HG03571 (cell line): Measurements from ENCODE around the gene ADGRE2.
A peak's percentile ranks its signal among the peaks of the same experiment; 100 is the strongest.

ENCODE experiments used
- ATAC-seq: cut with Tn5 transposase; IDR thresholded peaks from one replicate; pipeline ENCODE4 v1.9.1; 2021; ENCODE audit not compliant: unreplicated experiment

ADGRE2 gene

GRCh38 chr19:14748601-14749000, 29.8 kb downstream of the ADGRE2 start:
- ATAC-seq, result no peak

GRCh38 chr19:14746886-14747285, 31.5 kb downstream of the ADGRE2 start:
- ATAC-seq, result no peak

GRCh38 chr19:14735915-14736314, 42.4 kb downstream of the ADGRE2 start:
- ATAC-seq, result no peak

GRCh38 chr19:14733574-14733973, 44.8 kb downstream of the ADGRE2 start:
- no peak for ATAC-seq

GRCh38 chr19:14732510-14732909, 45.9 kb downstream of the ADGRE2 start:
- no peak for ATAC-seq

- ATAC-seq, result no peak
Observed at GRCh38 chr19:14731200-14731599, 47.2 kb downstream of the ADGRE2 start.

- no peak for ATAC-seq
Observed at GRCh38 chr19:14728595-14728994, 49.8 kb downstream of the ADGRE2 start.

GRCh38 chr19:14722127-14722526, 56.2 kb downstream of the ADGRE2 start:
- ATAC-seq, result no peak

GRCh38 chr19:14719162-14719561, 59.2 kb downstream of the ADGRE2 start:
- no peak for ATAC-seq

GRCh38 chr19:14718522-14719116, 59.7 kb downstream of the ADGRE2 start:
- ATAC-seq, result no peak

GRCh38 chr19:14715841-14716240, 62.5 kb downstream of the ADGRE2 start:
- ATAC-seq, result no peak

- ATAC-seq, result no peak
Observed at GRCh38 chr19:14704450-14704849, 73.9 kb downstream of the ADGRE2 start.

- no peak for ATAC-seq
Observed at GRCh38 chr19:14703833-14704232, 74.5 kb downstream of the ADGRE2 start.

- ATAC-seq, result no peak
Observed at GRCh38 chr19:14700711-14701375, 77.5 kb downstream of the ADGRE2 start.

- no peak for ATAC-seq
Observed at GRCh38 chr19:14699641-14700040, 78.7 kb downstream of the ADGRE2 start.

- ATAC-seq, result no peak
Observed at GRCh38 chr19:14695471-14695870, 82.9 kb downstream of the ADGRE2 start.

- ATAC-seq, result no peak
Observed at GRCh38 chr19:14694641-14695266, 83.6 kb downstream of the ADGRE2 start.

GRCh38 chr19:14689598-14690503, 88.5 kb downstream of the ADGRE2 start, which contains the start of gene ZNF333:
TSS of gene ZNF333 (plus strand) at chr19:14690048. CDS start at chr19:14693492, 3,444 bp downstream.
- ATAC-seq, result peak; percentile 79

- no peak for ATAC-seq
Observed at GRCh38 chr19:14686411-14686810, 91.9 kb downstream of the ADGRE2 start.

- ATAC-seq, result no peak
Observed at GRCh38 chr19:14683439-14683838, 94.9 kb downstream of the ADGRE2 start.
